DND-41 (cell line): ENCODE measurements around the gene ZNG1A.
A peak's percentile ranks its signal among the peaks of the same experiment; 100 is the strongest.
"Not testable (repeated sequence)": the region's sequence is repeated elsewhere in the genome, so short reads cannot be mapped to it uniquely, and the experiment has no call there.

Source experiments
- ATAC-seq: fragments of 200-7000 bp; cut with Tn5 transposase; 3 replicates; pipeline ENCODE4 v1.9.1; 2021; ENCODE audit warnings: low read depth; ENCODE audit not compliant: insufficient read depth
- DNase-seq: peaks from one replicate; pipeline ENCODE4 v3.0.0-alpha.2; 2020
- H2AFZ ChIP-seq: 2 replicates; pipeline ENCODE4 v1.6.0; 2012; ENCODE audit warnings: low read depth, low read length
- H3K27ac ChIP-seq: 2 replicates; pipeline ENCODE4 v1.5.1; 2012; ENCODE audit warnings: low read length, inconsistent platforms
- H3K27me3 ChIP-seq: fragments of 200-600 bp; sonication (generic); 2 replicates; pipeline ENCODE4 v1.6.0; 2012; ENCODE audit warnings: low read length, mild to moderate bottlenecking, inconsistent platforms; ENCODE audit not compliant: insufficient read depth, poor library complexity
- H3K36me3 ChIP-seq: 2 replicates; pipeline ENCODE4 v1.5.1; 2012; ENCODE audit warnings: low read length, inconsistent platforms; ENCODE audit not compliant: insufficient read depth
- H3K4me1 ChIP-seq: 2 replicates; pipeline ENCODE4 v1.5.1; 2012; ENCODE audit warnings: mild to moderate bottlenecking, low read length; ENCODE audit not compliant: insufficient read depth
- H3K4me2 ChIP-seq: 2 replicates; pipeline ENCODE4 v1.6.0; 2012; ENCODE audit warnings: mild to moderate bottlenecking, moderate library complexity, low read length, inconsistent platforms; ENCODE audit not compliant: insufficient read depth
- H3K4me3 ChIP-seq, 2 experiments: fragments of 200-600 bp in 1 of 2; shearing (Covaris generic) in 1 of 2; 2 replicates each; pipeline ENCODE4 v1.5.1; 2012 to 2016; ENCODE audit warnings: inconsistent platforms in 2 of 2, low read length in 2 of 2, mild to moderate bottlenecking in 2 of 2, low read depth in 1 of 2, moderate library complexity in 1 of 2
- H3K79me2 ChIP-seq: 2 replicates; pipeline ENCODE4 v1.6.0; 2012; ENCODE audit warnings: low read length, inconsistent platforms; ENCODE audit not compliant: insufficient read depth
- H3K9ac ChIP-seq: 2 replicates; pipeline ENCODE4 v1.6.0; 2012; ENCODE audit warnings: low read depth, mild to moderate bottlenecking, inconsistent platforms, low read length, moderate library complexity
- H3K9me3 ChIP-seq: 2 replicates; pipeline ENCODE4 v1.5.1; 2012; ENCODE audit warnings: low read length, moderate library complexity, mild to moderate bottlenecking, inconsistent platforms; ENCODE audit not compliant: insufficient read depth, severe bottlenecking
- H4K20me1 ChIP-seq: 2 replicates; pipeline ENCODE4 v1.6.0; 2012; ENCODE audit warnings: low read length; ENCODE audit not compliant: insufficient read depth

Gene ZNG1A

GRCh38 chr9:108742-109495, 69.9 kb downstream of the ZNG1A start:
- H4K20me1 ChIP-seq, H3K9ac ChIP-seq, H3K79me2 ChIP-seq, H3K4me2 ChIP-seq, H2AFZ ChIP-seq, H3K4me1 ChIP-seq, DNase-seq, H3K4me3 ChIP-seq, H3K27ac ChIP-seq, H3K36me3 ChIP-seq, ATAC-seq, H3K27me3 ChIP-seq, H3K9me3 ChIP-seq: not testable (repeated sequence)

GRCh38 chr9:105991-106390, 72.9 kb downstream of the ZNG1A start:
- H4K20me1 ChIP-seq, H3K4me3 ChIP-seq, H3K4me1 ChIP-seq, H3K79me2 ChIP-seq, H3K27me3 ChIP-seq, H3K9me3 ChIP-seq, H3K27ac ChIP-seq, DNase-seq, H2AFZ ChIP-seq, H3K36me3 ChIP-seq, H3K4me2 ChIP-seq, H3K9ac ChIP-seq, ATAC-seq: not testable (repeated sequence)

DNA sequence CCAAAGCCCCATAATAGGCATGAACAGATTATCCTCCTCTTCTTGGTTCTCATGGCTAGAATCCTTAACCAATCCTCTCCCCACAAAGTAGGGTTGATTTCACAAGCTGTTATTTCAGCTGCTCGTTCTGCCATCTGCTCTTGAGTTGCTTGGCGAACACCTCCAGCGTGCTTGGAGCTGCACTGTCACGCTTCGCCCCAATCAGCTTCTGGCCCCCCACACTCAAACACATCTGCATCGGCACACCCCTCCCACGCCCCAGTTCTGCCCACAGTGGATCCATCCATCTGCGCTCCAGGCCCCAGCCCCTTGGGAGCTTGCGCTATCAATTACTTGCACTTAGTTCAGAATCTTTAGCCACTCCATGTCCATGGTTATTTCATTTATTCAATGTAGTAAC, 78.4 kb downstream of the ZNG1A start:
- H3K36me3 ChIP-seq, H2AFZ ChIP-seq, H3K4me2 ChIP-seq, H3K27me3 ChIP-seq, DNase-seq, H4K20me1 ChIP-seq, ATAC-seq, H3K79me2 ChIP-seq, H3K9me3 ChIP-seq, H3K4me3 ChIP-seq, H3K27ac ChIP-seq, H3K9ac ChIP-seq, H3K4me1 ChIP-seq: not testable (repeated sequence)

DNA sequence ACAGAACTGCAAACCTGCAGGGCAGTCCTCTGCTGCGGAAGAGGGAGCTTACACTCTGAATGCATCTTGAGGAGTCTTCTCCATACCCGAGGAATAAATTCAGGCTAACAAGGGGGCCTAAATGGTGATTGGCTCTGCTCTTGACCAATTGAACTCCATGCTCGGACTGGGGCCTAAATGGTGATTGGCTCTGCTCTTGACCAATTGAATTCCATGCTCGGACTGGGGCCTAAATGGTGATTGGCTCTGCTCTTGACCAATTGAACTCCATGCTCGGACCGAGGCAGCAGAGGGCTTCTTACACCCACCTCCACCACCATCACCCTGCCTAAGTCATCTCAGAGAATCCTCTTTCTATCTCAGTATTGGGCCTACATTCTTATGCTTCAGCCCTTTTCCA, 79.0 kb downstream of the ZNG1A start:
- not testable (repeated sequence) for H3K9ac ChIP-seq, H3K9me3 ChIP-seq, ATAC-seq, H3K4me1 ChIP-seq, H3K36me3 ChIP-seq, DNase-seq, H4K20me1 ChIP-seq, H3K4me2 ChIP-seq, H3K79me2 ChIP-seq, H2AFZ ChIP-seq, H3K27ac ChIP-seq, H3K27me3 ChIP-seq, H3K4me3 ChIP-seq

DNA sequence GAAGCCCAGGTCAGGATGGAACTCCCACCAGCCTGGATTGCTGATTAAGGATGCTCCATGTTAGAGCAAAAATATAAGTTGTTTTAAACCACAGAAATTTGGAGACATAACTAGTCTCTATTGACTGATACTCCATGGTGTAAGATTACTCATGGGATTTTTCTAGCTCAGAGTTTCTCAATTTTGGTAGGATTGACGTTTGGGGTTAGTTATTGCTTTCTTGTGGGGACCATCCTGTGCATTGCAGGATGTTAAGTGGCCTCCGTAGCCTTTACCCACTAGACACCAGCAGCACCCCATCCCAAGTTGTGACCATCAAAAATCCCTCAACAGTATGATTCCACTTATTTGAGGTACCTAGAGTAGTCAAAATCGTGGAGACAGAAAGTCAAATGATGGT, 80.1 kb downstream of the ZNG1A start:
- not testable (repeated sequence) for DNase-seq, H4K20me1 ChIP-seq, H3K27ac ChIP-seq, H3K4me3 ChIP-seq, H3K4me1 ChIP-seq, H3K27me3 ChIP-seq, ATAC-seq, H3K9me3 ChIP-seq, H3K9ac ChIP-seq, H3K79me2 ChIP-seq, H2AFZ ChIP-seq, H3K36me3 ChIP-seq, H3K4me2 ChIP-seq

- H3K4me3 ChIP-seq, H4K20me1 ChIP-seq, DNase-seq, H3K4me2 ChIP-seq, H3K27ac ChIP-seq, H3K4me1 ChIP-seq, H3K9me3 ChIP-seq, H3K9ac ChIP-seq, H2AFZ ChIP-seq, H3K79me2 ChIP-seq, H3K27me3 ChIP-seq, H3K36me3 ChIP-seq: not testable (repeated sequence)
- peak; percentile 67 for ATAC-seq
These were observed 83.9 kb downstream of the ZNG1A start for GRCh38 chr9:94992-95391.

DNA sequence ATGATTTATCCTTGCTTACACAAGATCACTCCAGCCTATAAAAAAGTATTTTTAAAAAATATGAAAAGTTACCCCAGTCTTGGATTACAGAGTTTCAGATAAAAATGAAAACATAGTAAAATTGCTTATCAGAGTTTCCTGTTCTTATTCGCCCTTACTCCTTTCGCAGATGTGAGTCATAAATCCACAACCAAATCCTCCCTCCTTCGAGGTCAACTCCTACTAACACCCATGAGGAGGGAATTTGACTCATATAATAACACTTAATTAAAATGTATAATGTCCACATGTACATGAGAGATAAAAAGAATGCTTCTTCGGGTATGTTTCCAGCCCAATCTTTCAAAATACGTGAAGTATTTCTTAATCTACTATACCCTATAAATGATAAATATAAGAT, 84.5 kb downstream of the ZNG1A start:
- DNase-seq = not testable (repeated sequence)

GRCh38 chr9:93909-94308, 84.9 kb downstream of the ZNG1A start:
- not testable (repeated sequence) for ATAC-seq, H3K4me1 ChIP-seq, DNase-seq, H3K27me3 ChIP-seq, H3K36me3 ChIP-seq, H3K27ac ChIP-seq, H4K20me1 ChIP-seq, H3K4me2 ChIP-seq, H3K4me3 ChIP-seq, H3K9ac ChIP-seq, H2AFZ ChIP-seq, H3K79me2 ChIP-seq, H3K9me3 ChIP-seq

More for the DNA sequence above, 84.5 kb downstream of the ZNG1A start:
- not testable (repeated sequence) for H3K79me2 ChIP-seq, H3K4me3 ChIP-seq, H2AFZ ChIP-seq, H4K20me1 ChIP-seq, H3K9ac ChIP-seq, H3K4me2 ChIP-seq, H3K36me3 ChIP-seq, ATAC-seq, H3K4me1 ChIP-seq, H3K27ac ChIP-seq, H3K27me3 ChIP-seq, H3K9me3 ChIP-seq
